GM12801 (cell line): ENCODE results near the gene NUDT8.

Source experiments
- TF ChIP-seq, protein P1 (sequence below): IDR thresholded peaks from one replicate; pipeline ENCODE4 v1.5.1; 2011; ENCODE audit warnings: control low read depth; ENCODE audit not compliant: insufficient read length; ENCODE audit errors: extremely low read depth

The NUDT8 gene

DNA sequence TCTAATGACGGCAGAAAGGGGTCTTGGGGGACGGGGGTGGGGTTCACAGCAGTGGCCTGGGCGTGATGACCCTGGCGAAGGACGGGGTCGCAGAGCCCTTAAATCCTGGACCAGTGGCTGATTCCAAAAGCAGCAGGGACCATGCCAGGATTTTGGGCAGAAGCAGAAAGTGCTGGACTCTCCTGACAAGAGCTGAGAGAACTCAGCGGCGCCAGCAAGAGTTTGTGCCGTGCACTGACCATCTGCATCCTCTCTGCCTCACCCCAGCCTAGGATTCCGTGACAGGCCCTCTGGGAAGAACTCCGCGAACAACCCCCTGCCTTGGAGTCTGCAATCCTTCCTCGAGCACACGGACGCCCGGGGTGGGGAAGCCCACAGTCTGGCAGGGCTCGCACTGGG is 23.6 kb downstream of the NUDT8 start:
- TF ChIP-seq, protein P1, sequence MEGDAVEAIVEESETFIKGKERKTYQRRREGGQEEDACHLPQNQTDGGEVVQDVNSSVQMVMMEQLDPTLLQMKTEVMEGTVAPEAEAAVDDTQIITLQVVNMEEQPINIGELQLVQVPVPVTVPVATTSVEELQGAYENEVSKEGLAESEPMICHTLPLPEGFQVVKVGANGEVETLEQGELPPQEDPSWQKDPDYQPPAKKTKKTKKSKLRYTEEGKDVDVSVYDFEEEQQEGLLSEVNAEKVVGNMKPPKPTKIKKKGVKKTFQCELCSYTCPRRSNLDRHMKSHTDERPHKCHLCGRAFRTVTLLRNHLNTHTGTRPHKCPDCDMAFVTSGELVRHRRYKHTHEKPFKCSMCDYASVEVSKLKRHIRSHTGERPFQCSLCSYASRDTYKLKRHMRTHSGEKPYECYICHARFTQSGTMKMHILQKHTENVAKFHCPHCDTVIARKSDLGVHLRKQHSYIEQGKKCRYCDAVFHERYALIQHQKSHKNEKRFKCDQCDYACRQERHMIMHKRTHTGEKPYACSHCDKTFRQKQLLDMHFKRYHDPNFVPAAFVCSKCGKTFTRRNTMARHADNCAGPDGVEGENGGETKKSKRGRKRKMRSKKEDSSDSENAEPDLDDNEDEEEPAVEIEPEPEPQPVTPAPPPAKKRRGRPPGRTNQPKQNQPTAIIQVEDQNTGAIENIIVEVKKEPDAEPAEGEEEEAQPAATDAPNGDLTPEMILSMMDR = no peak

DNA sequence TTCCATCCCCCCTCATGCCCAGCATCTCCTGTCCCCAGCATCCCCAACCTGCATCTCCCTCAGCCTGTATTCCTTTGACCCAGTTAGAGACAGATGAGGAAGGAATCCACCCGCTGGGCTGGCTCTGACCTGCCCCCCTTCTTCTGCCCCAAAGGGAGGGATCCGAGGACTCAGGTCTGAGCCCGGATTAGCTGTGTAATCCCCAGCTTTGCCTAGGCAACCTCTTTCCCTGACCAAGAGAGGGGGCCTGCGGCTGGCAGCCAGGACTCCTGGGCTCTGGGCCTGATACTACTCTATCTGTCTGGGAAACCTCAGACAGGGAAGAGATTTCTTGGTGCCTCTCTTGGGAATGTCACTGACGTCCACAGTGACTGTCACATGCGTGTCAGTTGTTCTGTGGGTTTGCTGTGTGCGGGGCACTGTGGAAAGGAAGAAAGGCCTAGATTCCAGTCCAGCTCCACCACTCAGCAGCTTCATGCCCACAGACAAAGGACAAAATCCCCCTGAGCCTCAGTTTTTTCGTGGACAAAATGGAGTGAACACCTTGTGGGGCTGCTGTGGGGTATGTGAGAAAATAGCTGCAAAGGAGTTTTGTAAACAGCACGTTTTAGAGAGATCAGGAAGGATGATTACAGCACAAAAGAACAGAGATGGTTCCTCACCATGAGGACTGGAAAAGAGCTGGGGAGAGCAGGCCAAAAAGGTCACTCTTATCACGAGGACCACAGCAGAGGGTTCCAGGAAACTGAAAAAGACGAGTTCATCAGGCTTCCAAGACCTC is 24.3 kb downstream of the NUDT8 start:
- TF ChIP-seq, protein P1 = no peak

DNA sequence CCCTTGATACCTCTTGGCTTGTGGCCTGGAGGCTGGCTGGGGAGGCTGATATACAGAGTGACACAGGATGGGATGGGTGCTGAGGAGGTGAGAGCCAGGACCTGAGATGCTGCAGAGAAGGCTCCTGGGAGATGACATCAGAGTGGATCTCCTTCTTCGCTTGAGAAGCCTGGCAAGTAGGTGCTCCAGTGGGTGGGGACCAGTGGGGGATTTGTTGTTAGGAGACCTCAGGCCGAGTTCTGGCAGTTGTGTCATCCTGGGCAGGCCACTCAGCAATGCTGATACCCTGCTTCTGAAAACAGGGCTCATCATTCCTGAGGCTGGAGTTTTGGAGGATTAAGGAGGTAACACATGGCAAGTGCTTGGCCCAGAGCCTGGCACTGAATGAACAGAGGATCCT is 24.9 kb downstream of the NUDT8 start:
- TF ChIP-seq, protein P1 = no peak

DNA sequence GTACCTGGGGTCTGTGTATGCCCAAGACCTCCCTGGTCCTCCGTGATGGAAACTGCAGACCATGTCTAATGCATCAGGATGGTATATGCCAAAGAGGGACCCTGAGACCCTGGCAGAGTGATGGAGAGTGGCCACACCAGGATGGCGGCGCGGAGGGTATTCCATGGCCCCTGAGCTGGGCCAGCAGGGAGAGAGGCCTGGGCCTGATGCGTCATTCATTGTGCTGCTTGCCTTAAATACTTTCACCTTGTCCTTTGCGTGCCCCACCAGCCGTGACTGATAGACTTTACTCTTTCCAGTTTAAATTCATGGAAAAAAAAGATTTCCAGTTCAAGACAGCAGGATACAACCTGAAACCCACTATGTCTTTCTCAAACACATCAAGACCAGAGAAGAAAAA is 28.6 kb downstream of the NUDT8 start:
- TF ChIP-seq, protein P1 = no peak

DNA sequence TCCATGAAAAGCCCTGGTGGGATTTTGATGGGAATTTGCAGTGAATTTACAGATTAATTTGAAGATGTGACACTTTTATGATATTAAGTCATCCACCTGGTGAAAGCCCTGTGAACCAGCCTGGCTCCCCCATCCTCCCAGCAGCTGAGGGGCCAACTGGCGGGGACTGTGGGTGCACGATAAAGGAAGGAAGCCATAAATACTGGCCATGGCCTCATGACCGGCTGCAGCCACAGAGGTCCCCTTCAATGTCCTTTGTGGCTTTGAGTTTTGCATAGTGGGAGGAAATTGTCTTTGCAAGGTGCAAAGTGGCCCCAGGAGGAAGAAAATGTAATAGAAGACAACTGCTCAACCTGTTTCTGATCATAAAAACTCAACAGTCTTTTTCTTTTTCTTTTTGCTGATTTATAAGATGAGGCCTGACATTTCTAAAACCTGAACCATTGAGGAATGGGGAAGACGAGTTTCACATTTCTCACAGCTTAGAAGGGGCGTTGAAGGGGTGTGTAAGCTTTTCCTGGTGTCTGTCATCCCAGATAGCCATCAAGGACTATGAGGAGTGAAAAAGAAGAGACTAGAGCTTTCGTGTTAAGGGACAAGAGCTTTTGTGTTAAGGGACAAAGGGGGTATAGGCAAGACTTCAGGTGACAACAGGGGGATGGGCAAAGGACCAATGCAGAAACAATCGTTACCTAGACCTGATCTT is 29.3 kb downstream of the NUDT8 start:
- TF ChIP-seq, protein P1 = no peak

DNA sequence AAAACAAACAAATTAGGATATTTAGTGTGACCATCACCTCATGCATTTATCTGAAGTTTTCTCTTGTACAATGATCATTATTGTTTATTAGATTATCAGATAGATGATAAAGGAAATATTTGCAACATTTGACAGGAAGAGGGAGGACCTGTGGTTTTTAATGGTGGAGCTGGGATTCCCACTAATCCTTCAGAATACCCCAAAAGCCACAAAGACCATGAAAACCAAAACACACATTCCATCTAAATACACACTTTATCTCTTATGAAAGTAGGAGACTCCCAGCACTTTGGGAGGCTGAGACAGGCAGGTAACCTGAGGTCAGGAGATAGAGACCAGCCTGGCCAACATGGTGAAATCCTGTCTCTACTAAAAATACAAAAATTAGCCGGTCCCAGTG is 30.6 kb downstream of the NUDT8 start:
- TF ChIP-seq, protein P1 = no peak

DNA sequence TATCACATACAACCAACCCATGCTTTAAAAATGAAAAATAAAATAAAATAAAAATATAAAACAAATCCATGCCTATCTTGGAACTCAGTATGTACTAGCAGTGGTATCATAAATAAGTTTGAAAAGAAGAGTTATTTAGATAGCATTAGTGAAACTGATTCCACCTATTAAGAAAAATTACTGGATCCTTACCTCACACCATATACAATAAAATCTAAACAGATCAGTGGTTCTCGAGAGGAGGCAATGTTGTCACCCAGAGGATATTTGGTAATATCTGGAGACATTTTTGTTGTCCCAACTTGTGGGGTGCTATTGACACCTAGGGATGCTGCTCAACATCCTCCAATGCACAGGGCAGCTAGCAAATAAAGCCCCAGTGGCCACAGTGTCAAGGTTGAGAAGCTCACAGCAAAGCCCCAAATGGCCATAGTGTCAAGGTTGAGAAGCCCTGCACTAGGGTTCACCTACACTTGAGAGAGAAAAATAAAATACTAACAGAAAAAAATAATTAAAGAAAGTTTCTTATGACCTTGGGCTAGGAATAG is 32.9 kb downstream of the NUDT8 start:
- TF ChIP-seq, protein P1 = no peak
